GM10248 (cell line): ENCODE measurements around the gene DNPEP.

Source experiments
- CTCF ChIA-PET: fragments of 300-600 bp; sonication (Branson Sonifier 250); formaldehyde crosslinking; extraction: SDS; loops from one replicate; lab custom pipeline; 2021; ENCODE audit warnings: antibody characterized with exemption; lab: Yijun Ruan, JAX
- POLR2A ChIA-PET: fragments of 350-650 bp; sonication (Branson Sonifier 250); formaldehyde crosslinking; extraction: SDS; loops from one replicate; lab custom pipeline; 2020; ENCODE audit warnings: antibody characterized with exemption; lab: Yijun Ruan, JAX
- DNase-seq: peaks from one replicate; pipeline ENCODE4 v3.0.0; 2012; ENCODE audit errors: extremely low spot score
- CTCF ChIP-seq: IDR thresholded peaks from 2 replicates; pipeline ENCODE4 v1.5.1; 2012; ENCODE audit warnings: mild to moderate bottlenecking, low read depth; ENCODE audit errors: extremely low read depth, missing control alignments, control extremely low read depth

The DNPEP gene

GRCh38 chr2:219406861-219407230 lies 19.1 kb upstream of the DNPEP start:
- no peak for TF ChIP-seq CTCF
- ChIA-PET CTCF (interaction anchor here (3.8 kb wide), 1 partner anchor 123 kb away, joined by 11 read pairs; no protein-coding TSS in a partner anchor), POLR2A (no interaction called here)
- no peak for DNase-seq

GRCh38 chr2:219405958-219406860 lies 18.5 kb upstream of the DNPEP start:
- CTCF ChIA-PET: interaction anchor here (1.3 to 4.3 kb wide), 3 partner anchors 10 to 123 kb away, joined by 3 to 76 read pairs (median 11); partner anchors contain the start of gene DNPEP
- TF ChIP-seq CTCF: no peak
- no peak for DNase-seq
- POLR2A ChIA-PET: no interaction called here

- no peak for TF ChIP-seq CTCF
Observed at GRCh38 chr2:219405451-219405850, 17.7 kb upstream of the DNPEP start.

GRCh38 chr2:219404954-219405353 lies 17.2 kb upstream of the DNPEP start:
- ChIA-PET POLR2A (interaction anchor here (0.5 kb wide), 1 partner anchor 17 kb away, joined by 3 read pairs; no protein-coding TSS in a partner anchor), CTCF (interaction anchor here (0.6 to 5.7 kb wide), 9 partner anchors 10 to 136 kb away, joined by 3 to 76 read pairs (median 5); partner anchors contain the start of gene DNPEP)

More at GRCh38 chr2:219405451-219405850, 17.7 kb upstream of the DNPEP start:
- DNase-seq: no peak
- ChIA-PET CTCF (interaction anchor here (0.6 to 5.7 kb wide), 7 partner anchors 9 to 125 kb away, joined by 3 to 76 read pairs (median 11); partner anchors contain the start of gene DNPEP), POLR2A (no interaction called here)

GRCh38 chr2:219404291-219404910 lies 16.7 kb upstream of the DNPEP start:
- DNase-seq: no peak
- CTCF ChIA-PET: interaction anchor here (0.8 to 5.7 kb wide), 16 partner anchors 9 to 335 kb away, joined by 3 to 76 read pairs (median 5); partner anchors contain the start of gene DNPEP
- no peak for TF ChIP-seq CTCF
- POLR2A ChIA-PET: interaction anchor here (0.5 kb wide), 1 partner anchor 16 kb away, joined by 3 read pairs; no protein-coding TSS in a partner anchor

More at GRCh38 chr2:219404954-219405353, 17.2 kb upstream of the DNPEP start:
- DNase-seq: no peak
- no peak for TF ChIP-seq CTCF

- no peak for DNase-seq
- no peak for TF ChIP-seq CTCF
- ChIA-PET CTCF (interaction anchor here (0.8 to 5.7 kb wide), 25 partner anchors 9 to 374 kb away, joined by 3 to 76 read pairs (median 5); partner anchors contain the start of genes DNPEP and SPEG), POLR2A (no interaction called here)
Observed at GRCh38 chr2:219403861-219404260, 16.1 kb upstream of the DNPEP start.
